Measurements from ENCODE around the gene PAIP2B.

GRCh38 chr2:71207601-71208000, 19.3 kb downstream of the PAIP2B start:
- no peak for TF ChIP-seq CTCF (conservative IDR thresholded peaks at IDR 0.05; ENCODE audit: low read length)
- no peak for TF ChIP-seq EZH2phosphoT487 (IDR thresholded peaks at IDR 0.05; ENCODE audit: borderline replicate concordance)
